ENCODE results near the gene HTR1D. TPM values are rescaled to one million over a fixed set of nuclear protein-coding genes. Genes with fewer than 3 reads are reported as not detected.

HTR1D gene
- total RNA-seq, 4 donors from 2014 or later, result 0.14 to 0.20 TPM; not detected in 2

DNA sequence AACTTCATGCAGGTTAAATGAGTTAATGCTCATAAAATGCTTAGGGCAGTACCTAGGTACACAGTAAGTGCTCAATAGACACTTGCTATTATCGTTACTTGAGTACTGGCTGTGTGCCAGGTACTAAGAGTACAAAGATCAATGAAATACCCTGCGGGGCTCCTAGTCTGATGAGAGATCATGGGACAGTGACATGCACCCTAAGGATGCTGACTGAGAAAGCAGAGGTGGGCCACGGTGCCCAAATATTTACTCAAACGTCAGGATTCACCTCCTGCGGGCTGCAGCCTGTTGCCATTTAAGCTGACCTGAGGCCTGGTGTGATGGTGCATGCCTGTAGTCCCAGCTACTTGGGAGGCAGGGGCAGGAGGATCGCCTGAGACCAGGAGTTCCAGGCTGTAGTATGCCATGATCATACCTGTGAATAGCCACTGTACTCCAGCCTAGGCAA is 28.8 kb downstream of the HTR1D start:
- intact Hi-C loops (cut with DNase I; ENCODE audit: low total_unique reads), result loop anchor here (10.0 kb wide), 1 partner anchor 214 kb away; the partner anchor contains the start of gene LACTBL1

DNA sequence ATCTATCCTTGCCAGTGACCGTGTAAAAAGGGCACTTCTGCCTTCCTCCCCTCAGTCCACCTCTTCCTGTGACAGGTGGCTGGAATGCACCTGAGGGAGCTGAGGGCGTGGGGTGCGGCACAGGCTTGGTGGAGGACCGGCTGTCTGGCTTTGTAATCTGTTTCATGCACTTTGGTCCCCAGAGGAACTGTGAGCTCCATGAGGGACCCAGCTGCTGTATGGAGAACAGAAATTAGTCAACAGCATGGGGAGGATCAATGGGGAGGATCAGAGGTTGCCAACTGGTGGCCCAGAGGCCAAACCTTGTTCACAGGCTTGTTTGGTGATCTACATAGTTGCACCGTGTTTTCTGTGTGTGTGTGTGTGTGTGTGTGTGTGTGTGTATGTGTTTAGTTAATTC is 29.7 kb downstream of the HTR1D start:
- TF ChIP-seq POLR2AphosphoS5 (IDR thresholded peaks at IDR 0.05) (no peak), POLR2A (IDR thresholded peaks at IDR 0.05) (no peak), EP300 (IDR thresholded peaks at IDR 0.05; ENCODE audit: low read depth) (no peak)
- TF ChIP-seq, protein P1, sequence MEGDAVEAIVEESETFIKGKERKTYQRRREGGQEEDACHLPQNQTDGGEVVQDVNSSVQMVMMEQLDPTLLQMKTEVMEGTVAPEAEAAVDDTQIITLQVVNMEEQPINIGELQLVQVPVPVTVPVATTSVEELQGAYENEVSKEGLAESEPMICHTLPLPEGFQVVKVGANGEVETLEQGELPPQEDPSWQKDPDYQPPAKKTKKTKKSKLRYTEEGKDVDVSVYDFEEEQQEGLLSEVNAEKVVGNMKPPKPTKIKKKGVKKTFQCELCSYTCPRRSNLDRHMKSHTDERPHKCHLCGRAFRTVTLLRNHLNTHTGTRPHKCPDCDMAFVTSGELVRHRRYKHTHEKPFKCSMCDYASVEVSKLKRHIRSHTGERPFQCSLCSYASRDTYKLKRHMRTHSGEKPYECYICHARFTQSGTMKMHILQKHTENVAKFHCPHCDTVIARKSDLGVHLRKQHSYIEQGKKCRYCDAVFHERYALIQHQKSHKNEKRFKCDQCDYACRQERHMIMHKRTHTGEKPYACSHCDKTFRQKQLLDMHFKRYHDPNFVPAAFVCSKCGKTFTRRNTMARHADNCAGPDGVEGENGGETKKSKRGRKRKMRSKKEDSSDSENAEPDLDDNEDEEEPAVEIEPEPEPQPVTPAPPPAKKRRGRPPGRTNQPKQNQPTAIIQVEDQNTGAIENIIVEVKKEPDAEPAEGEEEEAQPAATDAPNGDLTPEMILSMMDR (IDR thresholded peaks at IDR 0.05), result no peak
- in situ Hi-C loops (cut with MboI; ENCODE audit: low pct_ligation_motif_present in 1 of 4, low pct_unique_long_range_greater_than_20kb in 1 of 4, low sequenced_read_pairs in 3 of 4) (loop anchor here (5.0 to 25.0 kb wide), 4 partner anchors 90 to 213 kb away; partner anchors contain the start of gene LACTBL1 (in 2 of the 4)), intact Hi-C loops (cut with DNase I; ENCODE audit: low total_unique reads) (loop anchor here (10.0 kb wide), 1 partner anchor 213 kb away; the partner anchor contains the start of gene LACTBL1)
- Histone ChIP-seq H3K36me3 (no peaks in the 10 kb centered on the region), H3K27me3 (no peaks in the 10 kb centered on the region), H3K4me3 (no peak overlapping the region), H3K9me3 (no peaks in the 10 kb centered on the region), H3K4me1 (peaks cover 0 to 14% (median 9%) of the 10 kb centered on the region in 4 donors), H3K27ac (no peak overlapping the region)
- 24% methylated on average over 4 of the region's 5 CpGs; no CpG with 5 or more reads in 1 of the 2 donors for WGBS, 2 donors (ENCODE audit: low coverage in 1 of 2)
- DNase-seq, result peak; percentile 55

More for the DNA sequence above, 28.8 kb downstream of the HTR1D start:
- no peak for DNase-seq
- Histone ChIP-seq H3K27ac (no peak overlapping the region), H3K4me1 (peaks cover 0 to 14% (median 9%) of the 10 kb centered on the region in 4 donors), H3K36me3 (no peaks in the 10 kb centered on the region), H3K27me3 (no peaks in the 10 kb centered on the region), H3K9me3 (no peaks in the 10 kb centered on the region), H3K4me3 (no peak overlapping the region)
- in situ Hi-C loops (cut with MboI; ENCODE audit: low pct_ligation_motif_present in 1 of 4, low pct_unique_long_range_greater_than_20kb in 1 of 4, low sequenced_read_pairs in 3 of 4), result loop anchor here (5.0 to 25.0 kb wide), 4 partner anchors 91 to 214 kb away; partner anchors contain the start of gene LACTBL1 (in 2 of the 4)
- WGBS, 2 donors (ENCODE audit: low coverage in 1 of 2), result 53% methylated on average over 6 of the region's 6 CpGs; no CpG with 5 or more reads in 1 of the 2 donors
- no peak for TF ChIP-seq POLR2AphosphoS5 (IDR thresholded peaks at IDR 0.05)
- TF ChIP-seq, protein P1 (IDR thresholded peaks at IDR 0.05), result no peak
- TF ChIP-seq POLR2A (IDR thresholded peaks at IDR 0.05), result no peak
- no peak for TF ChIP-seq EP300 (IDR thresholded peaks at IDR 0.05; ENCODE audit: low read depth)

DNA sequence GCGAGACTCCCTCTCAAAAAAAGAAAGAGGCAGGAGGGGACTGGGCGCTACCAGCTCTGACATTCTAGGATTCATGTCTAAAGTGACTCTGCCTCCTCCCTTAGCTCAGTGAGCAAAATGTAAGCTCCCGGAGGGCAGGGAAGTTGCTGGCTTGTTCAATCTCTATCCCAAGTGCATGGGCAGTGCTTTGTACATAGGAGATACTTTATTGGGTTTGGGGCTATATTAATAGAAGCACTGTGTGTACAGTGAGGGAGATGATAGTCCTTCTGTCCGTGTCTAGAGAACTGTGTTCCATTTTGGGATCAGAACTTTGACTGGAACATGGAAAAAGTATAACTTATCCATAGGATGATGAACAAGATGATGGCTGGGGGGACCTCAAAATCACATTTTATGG is 31.9 kb downstream of the HTR1D start:
- Histone ChIP-seq H3K36me3 (no peaks in the 10 kb centered on the region), H3K27me3 (no peaks in the 10 kb centered on the region), H3K4me3 (no peak overlapping the region), H3K4me1 (peaks cover 0 to 14% (median 9%) of the 10 kb centered on the region in 4 donors), H3K27ac (no peak overlapping the region), H3K9me3 (no peaks in the 10 kb centered on the region)
- in situ Hi-C loops (cut with MboI; ENCODE audit: low pct_ligation_motif_present in 1 of 4, low pct_unique_long_range_greater_than_20kb in 1 of 4, low sequenced_read_pairs in 3 of 4), result loop anchor here (5.0 to 25.0 kb wide), 4 partner anchors 88 to 211 kb away; partner anchors contain the start of gene LACTBL1 (in 2 of the 4)
- TF ChIP-seq, protein P1 (IDR thresholded peaks at IDR 0.05), result no peak
- no peak for TF ChIP-seq EP300 (IDR thresholded peaks at IDR 0.05; ENCODE audit: low read depth)
- DNase-seq, result no peak
- WGBS, 2 donors (ENCODE audit: low coverage in 1 of 2), result 67% methylated on average over 1 to 4 of the region's 4 CpGs
- intact Hi-C loops (cut with DNase I; ENCODE audit: low total_unique reads), result loop anchor here (1.0 to 10.0 kb wide), 2 partner anchors 87 to 211 kb away; partner anchors contain the start of gene LACTBL1

DNA sequence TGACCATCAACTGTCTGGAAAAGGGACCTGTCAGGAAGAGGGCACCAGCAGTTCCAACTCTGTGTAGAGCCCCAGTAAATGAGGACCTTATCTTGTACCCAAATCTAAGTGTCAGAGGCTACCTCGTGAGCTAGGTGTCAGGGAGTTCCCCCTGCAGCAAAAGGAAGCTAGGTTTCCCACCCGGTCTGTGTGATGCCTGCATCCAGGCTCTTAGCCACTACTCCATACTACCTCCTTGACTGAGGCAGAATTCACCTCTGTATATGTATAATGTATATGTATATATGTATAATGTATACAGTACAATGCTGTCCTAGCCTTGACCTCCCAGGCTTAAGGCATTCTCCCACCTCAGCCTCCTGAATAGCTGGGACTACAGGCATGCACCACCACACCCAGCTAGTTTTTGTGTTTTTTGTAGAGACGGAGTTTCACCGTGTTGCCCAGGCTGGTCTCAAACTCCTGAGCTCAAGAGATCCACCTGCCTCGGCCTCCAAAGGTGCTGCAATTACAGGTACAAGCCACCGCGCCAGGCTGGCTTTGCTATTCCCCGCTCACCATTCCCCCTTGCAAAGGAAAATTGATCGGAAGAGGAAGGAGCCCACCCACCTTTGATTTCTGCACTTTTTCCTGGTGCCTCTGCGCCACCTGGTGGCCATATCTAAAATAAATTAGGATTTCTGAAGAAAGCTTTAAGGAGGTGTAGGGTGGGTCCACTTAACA is 32.9 kb downstream of the HTR1D start:
- Histone ChIP-seq H3K4me1 (peaks cover 0 to 14% (median 9%) of the 10 kb centered on the region in 4 donors), H3K27me3 (no peaks in the 10 kb centered on the region), H3K27ac (no peak overlapping the region), H3K9me3 (no peaks in the 10 kb centered on the region), H3K36me3 (no peaks in the 10 kb centered on the region), H3K4me3 (peak overlapping the region in 3 of 4 donors; percentile 13 to 40 (median 20))
- TF ChIP-seq, protein P1 (IDR thresholded peaks at IDR 0.05), result peak; percentile 83 to 97 (median 90)
- no peak for TF ChIP-seq POLR2A (IDR thresholded peaks at IDR 0.05)
- in situ Hi-C loops (cut with MboI; ENCODE audit: low pct_ligation_motif_present in 1 of 4, low pct_unique_long_range_greater_than_20kb in 1 of 4, low sequenced_read_pairs in 3 of 4) (loop anchor here in 3 of 4 donors (10.0 to 25.0 kb wide), 2 partner anchors 197 to 210 kb away; partner anchors contain the start of gene LACTBL1 (in 2 of the 3)), intact Hi-C loops (cut with DNase I; ENCODE audit: low total_unique reads) (loop anchor here (10.0 kb wide), 1 partner anchor 210 kb away; the partner anchor contains the start of gene LACTBL1)
- WGBS, 2 donors (ENCODE audit: low coverage in 1 of 2), result 0 to 15% methylated on average over 1 to 10 of the region's 10 CpGs
- DNase-seq, result peak; percentile 23

Measured in transverse colon (tissue), 4 donors.